SH-SY5Y (cell line): ENCODE measurements around the gene HSP90AB1.

Experiments
- GATA2 ChIP-seq: IDR thresholded peaks from 2 replicates; pipeline ENCODE4 v1.6.1; 2011; ENCODE audit warnings: mild to moderate bottlenecking, low read depth, low read length
- GATA3 ChIP-seq: IDR thresholded peaks from 2 replicates; pipeline ENCODE4 v1.6.1; 2011; ENCODE audit warnings: low read depth, mild to moderate bottlenecking, low read length, moderate library complexity

- TF ChIP-seq GATA2 (peak; percentile 79), GATA3 (no peak)
Measured at GRCh38 chr6:44235269-44235668, 11.6 kb upstream of the HSP90AB1 start.
